Astrocyte of the spinal cord (primary cell): ENCODE measurements around the gene NFKB2.

Experiments used
- DNase-seq: peaks from one replicate; pipeline ENCODE4 v3.0.0; 2011; ENCODE audit warnings: low read depth, low spot score
- H3K4me3 ChIP-seq: 2 replicates; pipeline ENCODE4 v1.5.1; 2011; ENCODE audit warnings: low read depth, mild to moderate bottlenecking, low read length, moderate library complexity
- in situ Hi-C: cut with HindIII; loops from 2 replicates; pipeline ENCODE4 v1.10.0; 2017; ENCODE audit warnings: low sequenced_read_pairs
- TF ChIP-seq, protein P1 (sequence below): IDR thresholded peaks from 2 replicates; pipeline ENCODE4 v1.5.1; 2012; ENCODE audit warnings: low read depth, mild to moderate bottlenecking, low read length, inconsistent platforms

NFKB2 gene

DNA sequence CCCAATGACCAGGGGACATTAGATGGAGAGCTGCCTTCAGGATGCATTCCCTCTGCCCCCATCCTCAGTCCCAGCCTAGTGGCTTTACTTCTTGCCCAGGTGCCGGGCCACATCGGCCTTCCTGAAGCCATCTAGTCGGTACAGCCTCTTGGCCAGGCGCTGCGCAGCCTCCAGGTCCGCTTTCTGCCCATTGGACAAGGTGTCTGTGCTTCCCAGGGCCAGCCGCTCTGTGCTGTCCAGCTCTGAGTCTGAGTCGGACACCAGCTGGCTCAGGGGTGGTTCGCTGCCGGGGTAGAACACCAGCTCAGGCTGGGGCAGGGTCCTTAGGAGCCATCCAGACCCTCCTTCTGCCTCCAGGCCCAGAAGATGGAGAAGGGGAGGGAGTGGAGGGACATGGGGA lies 16.8 kb downstream of the NFKB2 start:
- no peak for DNase-seq
- TF ChIP-seq, protein P1, sequence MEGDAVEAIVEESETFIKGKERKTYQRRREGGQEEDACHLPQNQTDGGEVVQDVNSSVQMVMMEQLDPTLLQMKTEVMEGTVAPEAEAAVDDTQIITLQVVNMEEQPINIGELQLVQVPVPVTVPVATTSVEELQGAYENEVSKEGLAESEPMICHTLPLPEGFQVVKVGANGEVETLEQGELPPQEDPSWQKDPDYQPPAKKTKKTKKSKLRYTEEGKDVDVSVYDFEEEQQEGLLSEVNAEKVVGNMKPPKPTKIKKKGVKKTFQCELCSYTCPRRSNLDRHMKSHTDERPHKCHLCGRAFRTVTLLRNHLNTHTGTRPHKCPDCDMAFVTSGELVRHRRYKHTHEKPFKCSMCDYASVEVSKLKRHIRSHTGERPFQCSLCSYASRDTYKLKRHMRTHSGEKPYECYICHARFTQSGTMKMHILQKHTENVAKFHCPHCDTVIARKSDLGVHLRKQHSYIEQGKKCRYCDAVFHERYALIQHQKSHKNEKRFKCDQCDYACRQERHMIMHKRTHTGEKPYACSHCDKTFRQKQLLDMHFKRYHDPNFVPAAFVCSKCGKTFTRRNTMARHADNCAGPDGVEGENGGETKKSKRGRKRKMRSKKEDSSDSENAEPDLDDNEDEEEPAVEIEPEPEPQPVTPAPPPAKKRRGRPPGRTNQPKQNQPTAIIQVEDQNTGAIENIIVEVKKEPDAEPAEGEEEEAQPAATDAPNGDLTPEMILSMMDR = no peak
- H3K4me3 ChIP-seq = no peak overlapping the region
- in situ Hi-C loops = no loop called here

DNA sequence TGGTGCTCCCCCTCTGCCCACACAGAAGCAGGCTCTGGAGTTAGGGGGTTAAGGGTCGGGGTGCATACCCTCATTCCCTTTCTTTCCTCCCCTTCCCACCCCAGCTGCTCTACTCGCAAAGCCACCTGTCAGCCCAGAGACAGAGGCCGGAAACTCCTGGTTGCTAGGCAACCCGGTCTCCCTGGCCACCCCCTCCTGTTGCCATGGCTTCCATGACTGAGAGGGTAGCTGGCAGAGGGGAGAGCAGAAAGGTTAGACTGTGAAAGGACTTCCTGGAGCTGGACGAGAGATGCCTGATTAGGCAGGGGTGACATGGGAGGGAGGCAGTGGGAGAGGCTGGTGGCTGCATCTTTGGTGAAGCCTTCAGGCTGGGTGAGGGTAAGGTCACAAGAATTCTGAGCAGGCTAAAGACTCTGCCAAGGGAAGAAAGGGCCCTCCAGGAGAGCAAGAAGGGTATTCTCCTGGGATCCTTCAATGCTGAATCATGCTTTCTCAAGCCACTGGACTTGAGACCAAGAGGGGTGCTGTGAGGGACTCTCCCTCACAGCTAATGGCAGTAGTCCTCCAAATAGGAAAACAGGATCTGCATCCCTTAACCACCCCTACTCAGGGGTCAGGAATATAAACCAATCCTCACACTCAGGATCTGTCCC lies 17.7 kb downstream of the NFKB2 start:
- in situ Hi-C loops = no loop called here
- no peak for DNase-seq
- TF ChIP-seq, protein P1 = no peak
- no peak overlapping the region for H3K4me3 ChIP-seq

DNA sequence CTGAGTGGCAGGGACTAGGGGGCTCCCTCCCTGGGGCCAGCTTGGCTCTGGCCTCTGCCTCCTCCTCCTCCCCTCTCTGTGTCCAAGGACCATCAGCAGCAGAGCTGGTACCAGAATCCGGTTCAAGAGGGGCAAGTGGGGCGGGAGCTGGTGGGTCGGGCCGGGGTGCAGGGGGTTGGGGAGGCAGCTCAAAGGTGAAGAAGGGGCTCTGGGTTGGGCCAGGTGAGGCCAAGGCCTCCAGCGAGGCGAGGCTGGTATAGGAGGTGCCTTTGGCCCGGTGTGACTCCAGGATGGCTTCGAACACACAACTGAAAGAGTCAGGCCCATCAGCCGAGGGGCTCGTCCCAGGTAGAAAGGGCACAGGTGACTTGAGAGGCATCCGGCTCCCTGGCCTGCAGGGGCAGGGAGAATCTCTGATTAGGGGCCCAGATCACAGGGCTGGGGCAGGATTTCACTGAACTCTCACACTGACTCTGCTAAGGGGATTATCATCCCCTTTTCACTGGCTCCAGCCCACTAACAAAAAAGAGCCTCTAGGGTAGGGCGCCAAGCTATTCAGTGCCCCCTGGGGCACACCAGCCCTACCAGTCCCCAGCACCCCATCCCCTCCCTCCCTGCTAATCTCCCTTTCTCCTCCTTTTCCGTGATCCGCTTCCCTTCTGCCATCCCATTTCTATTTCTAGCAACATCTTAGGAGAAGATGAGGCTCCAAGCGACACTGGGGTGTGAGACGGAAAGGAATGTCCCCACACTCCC lies 18.5 kb downstream of the NFKB2 start:
- TF ChIP-seq, protein P1 = no peak
- no peak for DNase-seq
- in situ Hi-C loops = no loop called here
- no peak overlapping the region for H3K4me3 ChIP-seq

DNA sequence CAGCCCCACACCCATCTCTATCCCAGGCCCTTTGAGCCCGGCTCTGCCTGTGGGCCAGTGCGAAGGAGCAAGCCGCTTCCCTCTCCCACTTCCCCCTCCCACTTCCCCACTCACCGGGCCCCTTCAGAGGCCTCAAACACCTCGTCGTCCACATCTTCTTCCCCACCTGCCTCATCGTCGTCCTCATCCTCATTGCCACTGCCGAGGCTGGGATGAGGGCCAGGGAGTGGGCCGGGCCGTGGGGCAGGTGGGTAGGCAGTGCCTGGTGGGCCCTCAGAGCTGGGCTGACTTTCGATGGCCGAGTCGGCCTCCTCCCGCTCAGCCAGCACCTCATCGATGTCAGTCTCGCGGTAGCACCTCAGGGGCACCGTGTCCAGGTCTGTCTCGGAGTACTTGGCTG lies 19.2 kb downstream of the NFKB2 start:
- in situ Hi-C loops = no loop called here
- TF ChIP-seq, protein P1 = no peak
- DNase-seq = no peak
- no peak overlapping the region for H3K4me3 ChIP-seq

DNA sequence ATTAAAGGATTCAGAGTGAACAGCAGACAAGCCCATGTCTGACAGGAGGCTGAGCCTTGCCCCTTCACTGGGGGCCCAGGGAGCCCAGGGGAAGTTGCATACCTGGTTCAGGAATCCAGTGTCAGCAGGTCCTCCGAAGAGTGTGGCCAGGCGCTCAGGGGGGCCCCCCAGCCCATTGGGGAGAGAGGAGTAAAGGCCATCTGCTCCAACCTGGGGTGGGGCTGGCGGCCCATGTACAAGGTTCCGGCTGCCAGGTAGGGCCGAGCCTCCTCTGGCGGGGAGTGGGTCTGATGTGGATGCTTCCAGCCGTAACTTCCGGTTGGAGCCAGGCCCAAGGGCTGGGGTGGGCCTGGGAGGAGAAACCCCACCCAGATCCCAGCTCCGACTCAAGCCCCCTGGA lies 20.8 kb downstream of the NFKB2 start:
- TF ChIP-seq, protein P1 = no peak
- in situ Hi-C loops = no loop called here
- no peak overlapping the region for H3K4me3 ChIP-seq
- no peak for DNase-seq

DNA sequence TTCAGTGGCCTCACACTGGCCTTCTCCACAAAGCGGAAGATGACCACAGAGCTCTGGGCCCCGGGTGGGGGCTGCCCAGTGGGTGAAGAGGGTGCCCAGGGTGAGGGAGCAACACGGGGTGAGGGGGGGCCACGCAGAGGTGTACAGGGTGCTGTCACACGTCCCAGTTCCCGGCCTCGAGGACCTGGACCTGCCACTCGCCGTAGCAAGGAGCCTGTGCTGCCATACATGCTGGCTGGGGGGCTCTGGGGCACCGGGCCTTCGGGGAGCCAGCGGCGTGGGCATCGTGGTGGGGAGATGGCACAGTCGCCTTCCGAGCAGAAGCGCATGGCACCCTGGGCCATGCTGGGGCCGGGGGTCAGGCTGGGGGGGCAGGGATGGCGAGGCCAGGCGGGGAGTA lies 21.2 kb downstream of the NFKB2 start:
- in situ Hi-C loops = no loop called here
- no peak overlapping the region for H3K4me3 ChIP-seq
- no peak for DNase-seq
- TF ChIP-seq, protein P1 = no peak
